ENCODE results near the gene C2CD3.

Gene C2CD3

DNA sequence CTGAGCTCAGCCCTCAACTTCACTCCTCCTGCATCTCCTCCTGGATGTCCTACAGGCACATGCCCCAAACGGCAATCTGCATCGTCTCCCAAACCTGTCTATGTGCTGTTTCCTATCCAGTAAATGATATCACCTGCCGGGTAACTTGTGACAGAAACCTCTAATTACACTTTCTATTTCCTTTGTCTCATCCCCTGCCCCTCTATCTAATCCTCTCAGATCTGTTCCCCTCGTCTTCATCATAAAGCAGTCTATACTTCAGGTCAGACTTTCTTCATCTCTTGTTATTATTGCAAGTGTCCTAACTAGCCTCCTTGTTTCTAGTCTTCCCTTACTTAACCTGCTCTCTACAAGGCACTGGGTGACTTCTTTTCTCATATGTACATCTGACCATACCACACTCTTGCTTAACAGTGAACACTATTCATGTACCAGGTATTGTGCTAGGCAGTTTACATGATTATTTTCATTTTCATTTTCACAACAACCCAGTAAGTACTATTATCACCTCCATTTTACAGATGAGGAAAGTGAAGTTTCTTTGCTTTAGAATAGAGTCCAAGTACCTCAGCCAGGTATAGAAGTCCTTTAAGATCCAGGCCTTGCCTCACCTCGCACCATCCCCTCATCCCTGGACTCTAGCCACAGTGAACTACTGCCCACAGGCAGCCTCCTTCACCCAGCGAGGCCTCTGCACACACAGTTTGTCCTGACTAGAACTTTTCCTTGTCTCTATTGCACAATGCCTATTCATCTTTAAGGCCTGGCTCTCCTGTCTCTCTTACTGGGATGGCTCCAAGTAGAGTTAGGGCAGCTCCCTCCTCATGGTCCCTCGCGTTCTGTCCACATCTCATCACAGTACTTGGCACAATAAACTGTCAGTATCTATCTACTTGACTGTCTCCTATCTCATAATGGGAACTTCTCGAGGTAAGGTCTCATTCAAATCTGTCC is 139.8 kb downstream of the C2CD3 start:
- ATAC-seq, result no peak
- Mint-ChIP-seq H3K4me1 (peaks cover 15% of the 10 kb centered on the region), H3K4me3 (no peak overlapping the region), H3K27ac (peak overlapping the region; percentile 1), H3K9me3 (no peaks in the 10 kb centered on the region), H3K27me3 (no peaks in the 10 kb centered on the region), H3K36me3 (peaks cover 66% of the 10 kb centered on the region)

DNA sequence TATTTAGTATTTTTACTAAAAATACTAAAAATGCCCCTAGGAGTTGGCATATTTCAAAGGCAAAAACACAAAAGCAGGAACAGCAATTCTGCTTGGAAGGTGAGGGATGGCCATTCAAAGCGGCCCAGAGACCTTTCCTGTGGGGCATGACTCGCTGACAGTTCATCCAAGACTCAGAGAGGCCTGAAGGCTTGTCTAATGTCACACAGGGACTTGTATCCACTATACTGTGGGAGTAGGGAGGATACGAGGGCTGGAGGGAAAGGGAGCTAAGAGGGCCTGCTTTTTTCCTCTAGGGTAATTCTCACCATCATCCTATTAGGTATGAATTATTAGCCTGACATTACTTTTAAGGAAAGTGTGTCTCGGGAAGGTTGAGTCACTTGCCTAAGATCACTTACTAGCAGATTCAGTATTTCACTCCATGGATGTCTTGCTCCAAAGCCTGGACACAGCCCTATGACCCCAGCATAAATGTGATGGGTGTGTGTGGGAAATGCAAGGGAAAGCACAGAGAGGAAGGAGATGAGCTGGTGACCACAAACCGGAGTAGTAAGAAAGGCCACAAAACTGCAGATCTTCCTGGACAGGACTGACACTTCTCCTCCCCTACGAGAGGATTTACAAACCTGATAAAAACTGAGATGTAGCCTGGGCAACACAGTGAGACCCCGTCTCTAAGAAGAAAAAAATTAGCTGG is 145.2 kb downstream of the C2CD3 start:
- Mint-ChIP-seq H3K27me3 (no peaks in the 10 kb centered on the region), H3K36me3 (peaks cover 45% of the 10 kb centered on the region), H3K4me3 (no peak overlapping the region), H3K27ac (no peak overlapping the region), H3K9me3 (no peaks in the 10 kb centered on the region), H3K4me1 (peaks cover 21% of the 10 kb centered on the region)
- ATAC-seq, result no peak

DNA sequence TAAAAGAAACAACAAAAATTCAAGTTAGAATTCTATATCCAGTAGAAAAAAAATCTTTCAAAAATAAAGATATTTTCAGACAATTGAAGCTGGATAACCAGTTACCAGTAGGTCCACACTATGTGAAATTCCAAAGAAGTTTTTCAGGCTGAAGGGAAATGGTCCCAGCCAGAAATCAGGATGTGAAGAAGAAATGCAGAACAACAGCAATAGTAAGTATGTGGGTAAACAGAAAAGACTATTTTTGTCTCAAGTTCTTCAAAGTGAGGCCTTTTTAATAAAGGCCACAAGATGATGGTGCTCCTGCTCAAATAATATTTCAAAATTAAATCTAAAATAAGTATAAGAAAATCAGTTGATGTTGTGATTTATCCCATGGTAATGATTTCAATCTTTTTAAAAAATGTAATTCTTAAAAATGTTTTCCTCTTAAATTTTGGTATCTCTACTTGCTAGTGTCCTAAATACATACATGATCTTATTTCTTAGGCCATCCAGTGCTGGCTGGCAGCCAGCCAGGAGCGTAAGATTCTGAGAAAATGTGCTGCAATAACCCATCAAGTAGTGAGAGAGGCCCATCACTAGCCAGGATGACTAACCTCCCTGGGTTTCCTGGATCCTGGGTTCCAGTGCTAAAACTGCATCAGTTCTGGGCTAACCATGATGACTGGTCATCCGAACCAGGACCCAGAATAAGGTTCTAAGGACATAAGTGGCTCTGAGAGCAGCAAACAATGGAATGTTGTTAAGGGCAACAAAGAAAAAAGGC is 146.4 kb downstream of the C2CD3 start:
- no peaks in the 10 kb centered on the region for H3K27me3 Mint-ChIP-seq
- H3K4me3 Mint-ChIP-seq, result no peak overlapping the region
- H3K9me3 Mint-ChIP-seq, result no peaks in the 10 kb centered on the region
- H3K4me1 Mint-ChIP-seq, result peaks cover 21% of the 10 kb centered on the region
- peaks cover 39% of the 10 kb centered on the region for H3K36me3 Mint-ChIP-seq
- ATAC-seq, result no peak
- no peak overlapping the region for H3K27ac Mint-ChIP-seq

DNA sequence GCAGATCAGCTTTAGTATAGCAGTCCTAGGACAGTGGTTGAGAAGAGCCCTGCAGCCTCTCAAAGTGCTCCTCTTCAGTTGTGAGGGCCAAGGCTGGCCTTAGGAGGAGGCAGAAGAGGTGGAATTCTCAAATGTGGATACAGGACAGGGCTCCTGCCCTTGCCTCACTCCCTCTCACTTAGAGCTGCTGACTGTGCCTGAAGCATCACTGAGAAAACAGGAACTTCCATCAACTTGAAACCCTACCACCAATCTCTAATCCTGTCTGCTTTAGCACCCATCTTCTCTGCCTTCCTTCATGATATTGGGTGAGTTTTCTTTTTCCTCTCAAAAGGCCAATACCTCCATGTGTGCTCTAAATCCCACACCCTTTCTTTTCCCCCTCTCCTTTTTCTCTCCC is 147.5 kb downstream of the C2CD3 start:
- H3K27ac Mint-ChIP-seq, result peak overlapping the region; percentile 9
- H3K9me3 Mint-ChIP-seq, result no peaks in the 10 kb centered on the region
- H3K36me3 Mint-ChIP-seq, result peaks cover 27% of the 10 kb centered on the region
- ATAC-seq, result no peak
- no peaks in the 10 kb centered on the region for H3K27me3 Mint-ChIP-seq
- no peak overlapping the region for H3K4me3 Mint-ChIP-seq
- peaks cover 21% of the 10 kb centered on the region for H3K4me1 Mint-ChIP-seq

DNA sequence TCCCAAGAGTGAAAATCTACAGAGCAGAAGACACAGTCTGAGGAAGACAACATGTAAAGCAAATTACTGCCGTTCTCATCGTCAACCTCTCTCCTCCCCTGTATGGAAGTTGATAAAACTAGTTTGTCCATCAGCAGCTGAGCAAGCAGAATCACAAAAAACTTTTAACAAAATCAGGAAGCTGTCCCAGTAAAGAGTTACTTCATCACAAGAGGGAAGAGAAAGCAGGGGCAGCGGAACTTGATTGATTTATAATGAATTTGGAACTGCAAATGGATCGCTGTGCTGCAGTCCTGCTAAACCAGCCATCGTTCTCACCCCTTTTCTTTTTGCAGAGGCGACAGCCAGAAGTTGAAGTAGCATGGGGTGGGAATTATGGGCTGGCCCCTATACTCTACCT is 148.3 kb downstream of the C2CD3 start:
- peaks cover 20% of the 10 kb centered on the region for H3K36me3 Mint-ChIP-seq
- H3K27me3 Mint-ChIP-seq, result no peaks in the 10 kb centered on the region
- H3K4me3 Mint-ChIP-seq, result no peak overlapping the region
- no peak overlapping the region for H3K27ac Mint-ChIP-seq
- H3K9me3 Mint-ChIP-seq, result no peaks in the 10 kb centered on the region
- peaks cover 21% of the 10 kb centered on the region for H3K4me1 Mint-ChIP-seq
- ATAC-seq, result no peak

DNA sequence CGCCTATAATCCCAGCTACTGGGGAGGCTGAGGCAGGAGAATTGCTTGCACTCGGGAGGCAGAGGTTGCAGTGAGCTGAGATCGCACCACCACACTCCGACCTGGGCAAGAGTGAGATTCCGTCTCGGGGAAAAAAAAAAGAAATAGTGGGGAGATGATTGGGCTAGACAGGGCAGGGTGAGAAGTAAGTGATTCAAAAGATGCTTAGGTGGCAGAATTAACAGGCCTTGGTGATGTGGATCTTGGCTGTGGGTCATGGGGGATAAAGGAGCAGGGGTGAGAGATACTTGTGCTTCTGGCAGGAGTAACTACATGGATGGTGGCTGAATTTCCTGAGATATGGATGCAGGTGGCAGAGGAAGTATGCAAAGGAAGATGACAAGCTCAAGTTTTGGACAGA is 148.8 kb downstream of the C2CD3 start:
- no peak overlapping the region for H3K27ac Mint-ChIP-seq
- no peak for ATAC-seq
- H3K9me3 Mint-ChIP-seq, result no peaks in the 10 kb centered on the region
- H3K4me3 Mint-ChIP-seq, result no peak overlapping the region
- peaks cover 24% of the 10 kb centered on the region for H3K4me1 Mint-ChIP-seq
- H3K36me3 Mint-ChIP-seq, result peaks cover 25% of the 10 kb centered on the region
- H3K27me3 Mint-ChIP-seq, result no peaks in the 10 kb centered on the region

DNA sequence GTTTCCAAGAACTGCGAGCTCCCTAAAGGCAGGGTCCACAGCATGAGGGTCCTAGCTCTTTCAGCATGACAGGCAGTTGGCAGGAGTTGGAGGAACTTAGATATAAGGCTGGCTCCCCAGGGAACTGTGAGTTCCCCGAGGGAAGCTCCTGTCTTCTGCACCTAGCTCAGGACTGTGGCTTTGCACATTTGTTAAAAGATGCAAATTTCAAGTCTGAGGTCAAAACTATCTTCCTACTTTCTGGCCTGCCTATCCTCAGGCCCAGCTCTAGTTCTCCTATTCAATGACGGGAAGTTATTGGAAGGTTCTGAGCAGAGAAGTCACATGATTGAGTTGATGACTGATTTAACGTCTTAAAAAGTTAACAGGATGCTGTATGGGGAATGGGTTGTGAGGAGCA is 150.3 kb downstream of the C2CD3 start:
- Mint-ChIP-seq H3K27ac (no peak overlapping the region), H3K27me3 (no peaks in the 10 kb centered on the region), H3K36me3 (peaks cover 29% of the 10 kb centered on the region), H3K4me1 (peaks cover 30% of the 10 kb centered on the region), H3K4me3 (no peak overlapping the region), H3K9me3 (no peaks in the 10 kb centered on the region)
- peak; percentile 81 for ATAC-seq

DNA sequence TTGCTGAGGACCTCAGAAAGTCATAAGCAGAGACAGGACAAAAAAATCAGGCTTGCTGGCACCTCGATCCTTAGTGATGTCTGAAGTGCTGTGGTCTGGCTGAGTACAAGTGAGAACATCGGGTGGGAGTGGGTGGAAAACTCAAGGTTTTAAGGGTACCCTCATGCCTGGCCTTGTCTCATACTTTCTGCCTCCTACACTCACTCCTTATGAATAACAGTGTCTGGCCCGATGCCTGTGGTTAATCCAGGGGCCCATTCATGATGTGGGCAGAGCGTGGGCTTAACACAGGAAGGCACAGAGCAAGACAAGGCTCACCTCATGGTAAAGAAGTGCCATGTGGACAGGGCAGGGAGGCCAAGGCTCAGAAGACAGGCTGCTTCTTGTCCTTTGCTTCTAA is 150.9 kb downstream of the C2CD3 start:
- ATAC-seq, result peak; percentile 76
- Mint-ChIP-seq H3K4me3 (no peak overlapping the region), H3K36me3 (peaks cover 31% of the 10 kb centered on the region)

DNA sequence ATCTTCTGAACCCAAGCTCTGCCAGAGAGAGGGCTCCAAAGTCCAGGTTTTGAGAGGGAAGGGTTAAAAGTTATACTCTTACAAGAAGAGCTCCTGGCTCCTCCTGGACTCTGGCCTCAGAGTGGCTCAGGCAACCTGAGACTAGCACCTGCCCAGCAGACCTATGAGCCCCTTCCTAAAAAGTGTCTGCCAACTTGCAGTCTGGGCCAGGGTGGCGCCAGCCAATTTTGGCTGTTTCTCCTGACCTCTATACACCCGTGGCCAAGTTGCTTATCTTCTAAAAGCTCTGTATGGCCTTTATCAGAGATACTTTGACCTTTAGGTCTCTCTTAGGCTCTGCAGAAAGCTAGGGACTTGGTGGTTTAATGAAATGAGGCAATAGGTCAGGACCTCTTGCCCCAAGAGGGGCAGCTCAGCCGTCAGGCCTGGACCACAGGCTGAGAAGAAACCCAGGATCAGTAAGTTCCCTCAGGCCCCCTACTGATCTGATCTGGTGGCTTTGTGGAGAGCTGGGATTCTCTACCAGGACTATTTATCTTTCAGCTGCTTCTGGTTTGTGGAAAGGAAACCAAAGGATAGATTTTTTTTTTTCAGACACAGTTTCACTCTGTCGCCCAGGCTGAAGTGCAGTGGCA is 151.6 kb downstream of the C2CD3 start:
- no peaks in the 10 kb centered on the region for H3K27me3 Mint-ChIP-seq
- H3K9me3 Mint-ChIP-seq, result no peaks in the 10 kb centered on the region
- H3K4me1 Mint-ChIP-seq, result peaks cover 43% of the 10 kb centered on the region
- H3K27ac Mint-ChIP-seq, result no peak overlapping the region
- ATAC-seq, result peak; percentile 49
- H3K4me3 Mint-ChIP-seq, result no peak overlapping the region
- H3K36me3 Mint-ChIP-seq, result peaks cover 31% of the 10 kb centered on the region

More for the DNA sequence above, 150.9 kb downstream of the C2CD3 start:
- Mint-ChIP-seq H3K4me1 (peaks cover 37% of the 10 kb centered on the region), H3K9me3 (no peaks in the 10 kb centered on the region), H3K27ac (no peak overlapping the region), H3K27me3 (no peaks in the 10 kb centered on the region)

DNA sequence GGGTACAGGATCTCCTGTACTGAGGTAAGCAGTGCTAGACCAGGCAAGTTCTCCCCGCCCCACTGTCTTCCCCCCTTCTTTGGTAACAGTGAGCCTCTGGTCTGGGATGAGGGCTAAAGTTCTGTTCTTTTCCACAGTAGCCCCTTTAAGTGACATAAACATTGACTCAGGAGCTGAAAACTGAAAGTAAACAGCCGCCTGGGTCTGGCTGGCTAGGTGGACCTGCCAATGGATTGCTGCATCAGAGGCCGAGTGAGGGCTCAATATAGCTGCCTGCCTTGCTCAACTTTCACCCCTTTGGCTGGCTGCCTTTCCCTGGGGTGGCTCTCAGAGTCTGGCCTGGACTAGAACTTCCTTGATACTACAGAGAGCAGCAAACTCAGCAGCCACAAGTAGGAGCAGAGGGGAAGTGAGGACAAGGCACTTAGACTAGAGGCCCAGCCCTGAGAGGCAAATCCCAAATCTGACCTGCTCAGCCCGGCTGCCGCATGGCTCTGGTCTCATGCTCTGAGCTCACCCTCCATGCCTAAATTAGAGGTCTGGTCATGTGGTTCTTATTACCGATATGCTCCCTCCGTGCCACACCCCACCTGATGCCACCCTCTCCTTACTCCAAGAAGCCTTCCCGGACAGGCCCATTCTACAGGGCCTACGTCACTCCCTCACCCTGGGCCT is 152.3 kb downstream of the C2CD3 start:
- H3K9me3 Mint-ChIP-seq, result no peaks in the 10 kb centered on the region
- no peak overlapping the region for H3K27ac Mint-ChIP-seq
- no peak for ATAC-seq
- H3K27me3 Mint-ChIP-seq, result no peaks in the 10 kb centered on the region
- peaks cover 42% of the 10 kb centered on the region for H3K4me1 Mint-ChIP-seq
- peaks cover 25% of the 10 kb centered on the region for H3K36me3 Mint-ChIP-seq
- H3K4me3 Mint-ChIP-seq, result no peak overlapping the region

DNA sequence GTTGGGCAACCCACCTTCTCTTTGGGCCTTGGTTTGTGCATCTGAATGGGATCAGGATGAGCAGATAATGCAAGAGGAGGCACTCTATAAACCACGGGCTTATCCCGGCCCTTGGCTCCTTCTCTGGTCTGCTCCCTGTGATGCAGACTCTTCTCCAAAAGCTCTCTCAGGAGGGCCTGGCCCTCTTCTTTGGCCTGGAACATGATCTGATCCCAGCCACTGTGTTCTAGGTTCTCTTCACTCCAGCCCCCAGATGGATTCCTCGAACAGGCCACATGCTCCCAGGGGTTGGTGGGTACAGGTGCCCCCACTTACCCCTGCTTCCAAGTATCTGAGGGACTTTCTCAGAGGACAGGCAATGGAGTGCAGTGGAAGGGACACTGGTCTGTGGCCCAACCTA is 153.2 kb downstream of the C2CD3 start:
- no peak overlapping the region for H3K27ac Mint-ChIP-seq
- no peaks in the 10 kb centered on the region for H3K9me3 Mint-ChIP-seq
- no peak for ATAC-seq
- H3K4me3 Mint-ChIP-seq, result no peak overlapping the region
- peaks cover 41% of the 10 kb centered on the region for H3K4me1 Mint-ChIP-seq
- peaks cover 21% of the 10 kb centered on the region for H3K36me3 Mint-ChIP-seq
- H3K27me3 Mint-ChIP-seq, result no peaks in the 10 kb centered on the region

DNA sequence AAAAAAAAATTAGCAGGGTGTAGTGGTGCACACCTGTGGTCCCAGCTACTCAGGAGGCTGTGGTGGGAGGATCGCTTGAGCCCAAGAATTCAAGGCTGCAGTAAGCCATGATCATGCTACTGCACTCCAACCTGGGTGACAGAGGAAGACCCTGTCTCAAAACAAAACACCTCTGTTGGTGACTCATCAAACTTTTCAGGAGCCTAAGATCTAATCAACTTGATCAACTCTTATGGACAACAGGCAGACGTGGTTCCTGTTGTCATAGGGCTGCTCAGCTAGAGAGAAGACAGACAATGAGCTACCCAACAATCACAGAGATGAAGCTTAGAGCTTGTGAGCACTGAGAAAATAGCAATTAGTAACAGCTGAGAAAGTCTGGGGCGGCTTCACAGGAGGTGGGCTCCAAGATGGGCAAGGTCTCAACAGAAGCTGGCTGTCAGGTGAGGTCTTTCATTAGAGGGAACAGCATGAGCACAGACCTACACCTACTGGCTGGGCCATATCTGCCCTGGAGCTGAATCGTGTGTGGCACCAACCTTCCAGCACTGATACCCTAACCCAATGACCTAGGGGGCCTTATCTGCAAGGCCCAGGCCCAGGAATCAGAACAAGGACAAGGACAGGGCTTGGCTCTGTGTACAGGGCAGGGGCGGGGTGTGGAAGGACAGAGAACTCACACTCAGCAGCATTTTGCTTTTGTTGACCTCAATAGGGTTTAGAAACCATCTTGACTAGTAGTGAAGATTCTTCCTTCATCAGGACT is 154.7 kb downstream of the C2CD3 start:
- Mint-ChIP-seq H3K4me3 (no peak overlapping the region), H3K27me3 (no peaks in the 10 kb centered on the region), H3K9me3 (no peaks in the 10 kb centered on the region), H3K36me3 (peaks cover 28% of the 10 kb centered on the region), H3K4me1 (peaks cover 56% of the 10 kb centered on the region), H3K27ac (peak overlapping the region; percentile 13)
- no peak for ATAC-seq

DNA sequence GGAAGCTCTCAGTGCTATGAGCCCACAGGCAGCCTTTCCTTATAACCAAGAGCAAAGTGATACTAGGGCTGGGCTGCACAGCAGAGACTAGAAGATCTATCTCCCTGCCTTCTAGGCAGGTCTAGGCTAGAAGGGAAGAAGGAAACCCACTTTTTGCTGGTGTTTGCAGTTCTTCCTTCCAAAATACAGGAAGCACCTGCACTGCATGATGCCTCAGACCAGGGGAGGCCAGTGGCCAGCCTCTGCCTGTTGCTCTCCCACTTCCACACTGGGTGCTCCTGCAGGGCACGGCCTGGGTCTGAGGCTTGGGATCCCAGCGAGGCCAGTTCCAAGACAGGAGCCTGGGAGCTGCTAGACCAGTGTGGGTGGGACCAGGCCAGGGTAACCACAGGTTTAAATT is 155.9 kb downstream of the C2CD3 start:
- Mint-ChIP-seq H3K4me1 (peaks cover 69% of the 10 kb centered on the region), H3K36me3 (peaks cover 38% of the 10 kb centered on the region), H3K9me3 (no peaks in the 10 kb centered on the region), H3K27ac (peak overlapping the region; percentile 13), H3K27me3 (no peaks in the 10 kb centered on the region), H3K4me3 (no peak overlapping the region)
- no peak for ATAC-seq

DNA sequence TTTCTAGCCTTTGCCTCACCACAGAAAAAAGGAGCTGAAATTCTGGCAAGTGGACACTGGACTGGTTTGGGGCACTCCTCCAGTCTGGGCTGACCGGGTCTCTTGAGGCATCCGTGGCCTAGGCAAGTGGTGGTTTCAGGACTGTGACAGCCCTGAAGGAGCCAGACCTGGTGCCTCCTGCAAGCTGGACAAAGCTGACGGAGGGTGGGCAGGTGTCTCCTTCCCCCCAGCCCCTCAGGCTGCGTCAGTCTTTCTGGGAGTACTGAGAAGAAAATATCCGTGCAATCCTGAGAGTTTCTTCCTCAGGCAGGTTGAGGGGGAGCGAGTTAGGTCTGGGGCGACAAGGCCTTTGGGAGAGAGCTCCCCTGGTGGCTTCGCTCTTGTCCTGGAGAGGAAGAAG is 157.7 kb downstream of the C2CD3 start:
- no peaks in the 10 kb centered on the region for H3K27me3 Mint-ChIP-seq
- no peaks in the 10 kb centered on the region for H3K9me3 Mint-ChIP-seq
- H3K27ac Mint-ChIP-seq, result no peak overlapping the region
- H3K4me3 Mint-ChIP-seq, result no peak overlapping the region
- H3K36me3 Mint-ChIP-seq, result peaks cover 38% of the 10 kb centered on the region
- peaks cover 80% of the 10 kb centered on the region for H3K4me1 Mint-ChIP-seq
- ATAC-seq, result no peak

Measured in stimulated activated memory B cell treated with anti-CD40 and anti-IgM and Interleukin-4, amounts not matched to agents 10 μg/mL and 1 μg/mL and 100 μg/mL, for 72 hours (primary cell).